MG63 (cell line): ENCODE results near the gene LAPTM4A. TPM values are rescaled to one million over a fixed set of nuclear protein-coding genes. Genes with fewer than 3 reads are reported as not detected.
"Not testable (repeated sequence)": the region's sequence is repeated elsewhere in the genome, so short reads cannot be mapped to it uniquely, and the experiment has no call there.

Experiments
- DNase-seq: peaks from one replicate; pipeline ENCODE4 v3.0.0-alpha.2; 2020
- H3K27me3 ChIP-seq: fragments of 250-450 bp; sonication (Bioruptor Pico); 2 replicates; pipeline ENCODE4 v1.5.1; 2020; ENCODE audit warnings: mild to moderate bottlenecking, moderate library complexity
- H3K36me3 ChIP-seq: fragments of 250-450 bp; sonication (Bioruptor Pico); 2 replicates; pipeline ENCODE4 v1.5.1; 2020; ENCODE audit warnings: mild to moderate bottlenecking, moderate library complexity
- H3K4me3 ChIP-seq: fragments of 250-450 bp; sonication (Bioruptor Pico); 2 replicates; pipeline ENCODE4 v1.5.1; 2020; ENCODE audit warnings: mild to moderate bottlenecking, moderate library complexity
- H3K9me3 ChIP-seq: fragments of 250-450 bp; sonication (Bioruptor Pico); 2 replicates; pipeline ENCODE4 v1.5.1; 2020; ENCODE audit warnings: mild to moderate bottlenecking, moderate library complexity
- total RNA-seq: library from RNA; depleted of rRNA; stranded (reverse); fragments of >200 nt; shearing (Covaris generic); gene quantifications from 2 replicates; pipeline ENCODE4 v1.2.3, GENCODE V29; 2014; ENCODE audit warnings: low replicate concordance; rRNA removed

Gene LAPTM4A
- 174 and 250 TPM in 2 replicates for total RNA-seq

- DNase-seq = peak; percentile 99
- Histone ChIP-seq H3K36me3 (peaks cover 26% of the 10 kb centered on the region), H3K9me3 (no peaks in the 10 kb centered on the region), H3K27me3 (no peaks in the 10 kb centered on the region), H3K4me3 (peak within 1 kb of the TSS; percentile 78)
Observed at GRCh38 chr2:20051532-20052228, at the start of gene LAPTM4A. Gene LAPTM4A, minus strand, starts transcription at chr2:20051628. Its CDS starts 108 bp downstream, at chr2:20051520.

- Histone ChIP-seq H3K4me3 (no peak overlapping the region), H3K36me3 (no peaks in the 10 kb centered on the region), H3K27me3 (no peaks in the 10 kb centered on the region), H3K9me3 (peaks cover 12% of the 10 kb centered on the region)
- DNase-seq = no peak
Observed at GRCh38 chr2:20100711-20101110, 49.3 kb upstream of the LAPTM4A start.

GRCh38 chr2:20099780-20100179 lies 48.4 kb upstream of the LAPTM4A start:
- DNase-seq = no peak
- Histone ChIP-seq H3K9me3 (peaks cover 12% of the 10 kb centered on the region), H3K36me3 (no peaks in the 10 kb centered on the region), H3K27me3 (no peaks in the 10 kb centered on the region), H3K4me3 (no peak overlapping the region)

GRCh38 chr2:20097889-20098714 lies 46.7 kb upstream of the LAPTM4A start:
- peak; percentile 78 for DNase-seq

GRCh38 chr2:20095469-20095868 lies 44.0 kb upstream of the LAPTM4A start:
- no peak for DNase-seq
- H3K27me3 ChIP-seq = no peaks in the 10 kb centered on the region
- no peaks in the 10 kb centered on the region for H3K36me3 ChIP-seq
- H3K4me3 ChIP-seq = no peak overlapping the region
- no peaks in the 10 kb centered on the region for H3K9me3 ChIP-seq

More at GRCh38 chr2:20097889-20098714, 46.7 kb upstream of the LAPTM4A start:
- no peaks in the 10 kb centered on the region for H3K27me3 ChIP-seq
- no peaks in the 10 kb centered on the region for H3K36me3 ChIP-seq
- no peak overlapping the region for H3K4me3 ChIP-seq
- H3K9me3 ChIP-seq = peaks cover 12% of the 10 kb centered on the region

GRCh38 chr2:20094955-20095354 lies 43.5 kb upstream of the LAPTM4A start:
- DNase-seq = no peak
- H3K36me3 ChIP-seq = no peaks in the 10 kb centered on the region
- no peak overlapping the region for H3K4me3 ChIP-seq
- no peaks in the 10 kb centered on the region for H3K27me3 ChIP-seq
- H3K9me3 ChIP-seq = no peaks in the 10 kb centered on the region

GRCh38 chr2:20094142-20094755 lies 42.8 kb upstream of the LAPTM4A start:
- H3K4me3 ChIP-seq = no peak overlapping the region
- peak; percentile 34 for DNase-seq
- no peaks in the 10 kb centered on the region for H3K27me3 ChIP-seq
- H3K9me3 ChIP-seq = no peaks in the 10 kb centered on the region
- H3K36me3 ChIP-seq = no peaks in the 10 kb centered on the region

- H3K4me3 ChIP-seq = no peak overlapping the region
- H3K36me3 ChIP-seq = no peaks in the 10 kb centered on the region
- H3K9me3 ChIP-seq = no peaks in the 10 kb centered on the region
- DNase-seq = peak; percentile 79
- H3K27me3 ChIP-seq = no peaks in the 10 kb centered on the region
Observed at GRCh38 chr2:20093263-20094141, 42.1 kb upstream of the LAPTM4A start.

- Histone ChIP-seq H3K27me3 (no peaks in the 10 kb centered on the region), H3K9me3 (no peaks in the 10 kb centered on the region), H3K4me3 (no peak overlapping the region), H3K36me3 (no peaks in the 10 kb centered on the region)
- no peak for DNase-seq
Observed at GRCh38 chr2:20092901-20093235, 41.4 kb upstream of the LAPTM4A start.

- no peak for DNase-seq
- no peaks in the 10 kb centered on the region for H3K27me3 ChIP-seq
- no peaks in the 10 kb centered on the region for H3K36me3 ChIP-seq
- H3K4me3 ChIP-seq = no peak overlapping the region
- H3K9me3 ChIP-seq = no peaks in the 10 kb centered on the region
Observed at GRCh38 chr2:20092226-20092900, 40.9 kb upstream of the LAPTM4A start.

GRCh38 chr2:20091305-20091991 lies 40.0 kb upstream of the LAPTM4A start:
- H3K4me3 ChIP-seq = no peak overlapping the region
- peak; percentile 84 for DNase-seq
- H3K27me3 ChIP-seq = no peaks in the 10 kb centered on the region
- no peaks in the 10 kb centered on the region for H3K36me3 ChIP-seq
- H3K9me3 ChIP-seq = 0 out of 2 replicates have a peak, but pooled peaks cover 4% of the 10 kb centered on the region

GRCh38 chr2:20089715-20090464 lies 38.5 kb upstream of the LAPTM4A start:
- DNase-seq = no peak
- H3K36me3 ChIP-seq = no peaks in the 10 kb centered on the region

GRCh38 chr2:20085909-20086308 lies 34.5 kb upstream of the LAPTM4A start:
- H3K27me3 ChIP-seq, DNase-seq, H3K9me3 ChIP-seq: not testable (repeated sequence)

More at GRCh38 chr2:20089715-20090464, 38.5 kb upstream of the LAPTM4A start:
- H3K27me3 ChIP-seq = no peaks in the 10 kb centered on the region
- H3K4me3 ChIP-seq = no peak overlapping the region
- peaks cover 4% of the 10 kb centered on the region; the same call in 1 of the 2 replicates for H3K9me3 ChIP-seq

GRCh38 chr2:20082812-20083211 lies 31.4 kb upstream of the LAPTM4A start:
- H3K9me3 ChIP-seq, DNase-seq, H3K4me3 ChIP-seq, H3K27me3 ChIP-seq, H3K36me3 ChIP-seq: not testable (repeated sequence)

More at GRCh38 chr2:20085909-20086308, 34.5 kb upstream of the LAPTM4A start:
- not testable (repeated sequence) for H3K4me3 ChIP-seq, H3K36me3 ChIP-seq

GRCh38 chr2:20081841-20082240 lies 30.4 kb upstream of the LAPTM4A start:
- H3K9me3 ChIP-seq = peaks cover 2% of the 10 kb centered on the region; the same call in 1 of the 2 replicates
- H3K27me3 ChIP-seq = no peaks in the 10 kb centered on the region
- H3K4me3 ChIP-seq = no peak overlapping the region
- no peak for DNase-seq
- H3K36me3 ChIP-seq = no peaks in the 10 kb centered on the region
